Stimulated activated CD8-positive, alpha-beta memory T cell treated with anti-CD3 and anti-CD28 coated beads, Interleukin-7, amount 100 ng/mL, for 48 hours (primary cell): Measurements from ENCODE around the gene PCDHB11.
"Not testable (repeated sequence)": the region's sequence is repeated elsewhere in the genome, so short reads cannot be mapped to it uniquely, and the experiment has no call there.

Experiments used
- DNase-seq, 2 donors: peaks; one replicate each; pipeline ENCODE4 v3.0.0-alpha.2; 2020; ENCODE audit warnings: low read depth in 1 of 2; ENCODE audit errors: extremely low read depth in 1 of 2

Gene PCDHB11

GRCh38 chr5:141235922-141236321 lies 36.5 kb downstream of the PCDHB11 start:
- DNase-seq: not testable (repeated sequence)

- no peak for DNase-seq
These were observed 37.3 kb downstream of the PCDHB11 start for GRCh38 chr5:141236516-141237313.

- DNase-seq: no peak
These were observed 42.1 kb downstream of the PCDHB11 start for GRCh38 chr5:141241496-141241895.

- no peak for DNase-seq
These were observed 45.9 kb downstream of the PCDHB11 start, which contains the start of gene PCDHB15 for GRCh38 chr5:141245250-141245717. PCDHB15 (plus strand) TSS chr5:141245395; CDS start chr5:141245579, 184 bp downstream.

GRCh38 chr5:141246971-141247370 lies 47.5 kb downstream of the PCDHB11 start:
- not testable (repeated sequence) for DNase-seq

GRCh38 chr5:141247434-141247833 lies 48.0 kb downstream of the PCDHB11 start:
- not testable (repeated sequence) for DNase-seq

GRCh38 chr5:141250576-141250975 lies 51.1 kb downstream of the PCDHB11 start:
- no peak for DNase-seq
